Stomach smooth muscle (tissue), 2 donors: ENCODE measurements around the gene LRRC61.

Source experiments
- H3K27ac ChIP-seq: one replicate; pipeline ENCODE4 v1.7.0; 2013; ENCODE audit warnings: mild to moderate bottlenecking, low read length, inconsistent platforms
- H3K27me3 ChIP-seq, 2 donors: one replicate each; pipeline ENCODE4 v1.7.0; 2013; ENCODE audit warnings: low read length in 2 of 2; ENCODE audit not compliant: insufficient read depth in 2 of 2, control insufficient read depth in 1 of 2
- H3K36me3 ChIP-seq, 2 donors: one replicate each; pipeline ENCODE4 v1.7.0; 2013; ENCODE audit warnings: low read length in 2 of 2; ENCODE audit not compliant: control insufficient read depth in 2 of 2, insufficient read depth in 2 of 2
- H3K4me1 ChIP-seq: one replicate; pipeline ENCODE4 v1.7.0; 2013; ENCODE audit warnings: low read length; ENCODE audit not compliant: control insufficient read depth, insufficient read depth
- H3K4me3 ChIP-seq, 2 donors: one replicate each; pipeline ENCODE4 v1.7.0; 2013; ENCODE audit warnings: low read length in 2 of 2
- H3K9ac ChIP-seq, 2 donors: one replicate each; pipeline ENCODE4 v1.7.0; 2013; ENCODE audit warnings: low read length in 2 of 2, mild to moderate bottlenecking in 1 of 2
- H3K9me3 ChIP-seq, 2 donors: one replicate each; pipeline ENCODE4 v1.7.0; 2013; ENCODE audit warnings: low read length in 2 of 2; ENCODE audit not compliant: control insufficient read depth in 2 of 2
- donor health status: healthy.
- donor health status: Pancreatic carcinoma.

The LRRC61 gene

GRCh38 chr7:150378853-150379440, 55.8 kb downstream of the LRRC61 start, which contains the start of gene ZNF775:
ZNF775 (plus strand) TSS chr7:150379330; CDS start chr7:150388471, 9,141 bp downstream.
- peak within 1 kb of the TSS; percentile 85 to 92 for H3K9ac ChIP-seq
- H3K9me3 ChIP-seq, result no peaks in the 10 kb centered on the region
- peaks cover 3 to 4% of the 10 kb centered on the region in 2 donors for H3K36me3 ChIP-seq
- H3K27ac ChIP-seq, result peak within 1 kb of the TSS; percentile 77
- H3K4me1 ChIP-seq, result peaks cover 34% of the 10 kb centered on the region
- peak within 1 kb of the TSS; percentile 80 to 87 for H3K4me3 ChIP-seq
- H3K27me3 ChIP-seq, result no peaks in the 10 kb centered on the region

- peak overlapping the region; percentile 67 for H3K27ac ChIP-seq
- no peaks in the 10 kb centered on the region for H3K36me3 ChIP-seq
- H3K27me3 ChIP-seq, result no peaks in the 10 kb centered on the region
- H3K9me3 ChIP-seq, result no peaks in the 10 kb centered on the region
- peaks cover 37% of the 10 kb centered on the region for H3K4me1 ChIP-seq
- H3K4me3 ChIP-seq, result peak overlapping the region; percentile 80 to 87
- H3K9ac ChIP-seq, result peak overlapping the region; percentile 77 to 84
Observed at GRCh38 chr7:150379441-150380379, 56.6 kb downstream of the LRRC61 start.

GRCh38 chr7:150380463-150380862, 57.3 kb downstream of the LRRC61 start:
- Histone ChIP-seq H3K4me1 (peaks cover 37% of the 10 kb centered on the region), H3K9me3 (no peaks in the 10 kb centered on the region), H3K27me3 (no peaks in the 10 kb centered on the region), H3K36me3 (no peaks in the 10 kb centered on the region), H3K9ac (peak overlapping the region in 1 of 2 donors; percentile 77), H3K27ac (no peak overlapping the region), H3K4me3 (peak overlapping the region; percentile 80 to 87)

- H3K9me3 ChIP-seq, result no peaks in the 10 kb centered on the region
- no peak overlapping the region for H3K27ac ChIP-seq
Observed at GRCh38 chr7:150381096-150381495, 57.9 kb downstream of the LRRC61 start.

DNA sequence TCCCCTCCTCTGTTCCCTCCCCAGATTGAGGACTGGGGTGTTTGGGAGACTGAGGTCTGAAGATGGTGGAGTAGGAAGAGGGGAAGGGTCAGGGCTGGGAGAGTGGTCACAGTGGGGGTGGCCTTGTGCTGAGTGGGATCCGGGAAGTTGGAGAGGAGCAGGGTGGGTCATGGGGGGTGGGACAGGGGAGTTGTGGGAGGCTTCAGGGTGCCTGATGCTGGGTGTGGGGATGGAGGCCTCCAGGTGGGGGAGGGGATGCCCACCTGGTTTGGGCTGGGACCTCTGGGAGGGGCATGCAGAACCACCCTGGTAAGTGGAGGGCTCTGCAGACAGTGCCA, 58.6 kb downstream of the LRRC61 start:
- Histone ChIP-seq H3K36me3 (no peaks in the 10 kb centered on the region), H3K4me3 (no peak overlapping the region), H3K4me1 (peaks cover 37% of the 10 kb centered on the region), H3K9ac (no peak overlapping the region), H3K27ac (no peak overlapping the region), H3K9me3 (no peaks in the 10 kb centered on the region), H3K27me3 (no peaks in the 10 kb centered on the region)

More at GRCh38 chr7:150381096-150381495, 57.9 kb downstream of the LRRC61 start:
- Histone ChIP-seq H3K27me3 (no peaks in the 10 kb centered on the region), H3K4me3 (no peak overlapping the region), H3K4me1 (peaks cover 37% of the 10 kb centered on the region), H3K36me3 (no peaks in the 10 kb centered on the region), H3K9ac (no peak overlapping the region)

GRCh38 chr7:150382123-150382843, 59.1 kb downstream of the LRRC61 start:
- Histone ChIP-seq H3K36me3 (no peaks in the 10 kb centered on the region), H3K4me1 (peaks cover 37% of the 10 kb centered on the region), H3K27me3 (no peaks in the 10 kb centered on the region), H3K27ac (no peak overlapping the region), H3K9ac (no peak overlapping the region), H3K4me3 (no peak overlapping the region), H3K9me3 (no peaks in the 10 kb centered on the region)

DNA sequence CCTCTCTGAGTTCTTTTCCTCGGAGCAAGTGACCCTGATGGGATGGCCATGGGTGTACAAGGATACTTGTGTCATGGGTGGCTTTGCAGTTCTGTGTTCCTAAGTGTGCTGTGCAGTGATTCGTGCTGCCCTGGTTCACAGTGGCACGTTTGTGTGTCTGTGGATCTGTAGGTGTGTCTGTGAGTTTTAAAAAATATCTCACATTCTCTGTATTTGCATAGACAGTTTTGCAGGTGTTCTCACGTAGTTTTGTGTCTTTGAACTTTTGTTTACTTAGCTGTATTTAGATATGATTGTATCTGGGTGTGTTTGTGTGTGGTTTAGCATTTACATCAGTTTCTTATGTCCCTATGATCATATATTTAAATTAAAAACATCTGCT, 59.7 kb downstream of the LRRC61 start:
- Histone ChIP-seq H3K4me1 (peaks cover 34% of the 10 kb centered on the region), H3K27ac (no peak overlapping the region), H3K4me3 (no peak overlapping the region)

GRCh38 chr7:150383710-150384397, 60.7 kb downstream of the LRRC61 start:
- H3K9me3 ChIP-seq, result no peaks in the 10 kb centered on the region
- no peaks in the 10 kb centered on the region for H3K36me3 ChIP-seq
- H3K27ac ChIP-seq, result no peak overlapping the region
- H3K4me3 ChIP-seq, result no peak overlapping the region
- peaks cover 36% of the 10 kb centered on the region for H3K4me1 ChIP-seq
- no peak overlapping the region for H3K9ac ChIP-seq
- no peaks in the 10 kb centered on the region for H3K27me3 ChIP-seq

More for the DNA sequence above, 59.7 kb downstream of the LRRC61 start:
- no peaks in the 10 kb centered on the region for H3K9me3 ChIP-seq
- no peaks in the 10 kb centered on the region for H3K36me3 ChIP-seq
- H3K9ac ChIP-seq, result no peak overlapping the region
- no peaks in the 10 kb centered on the region for H3K27me3 ChIP-seq

- no peak overlapping the region for H3K9ac ChIP-seq
- H3K27me3 ChIP-seq, result no peaks in the 10 kb centered on the region
- no peak overlapping the region for H3K27ac ChIP-seq
- H3K4me1 ChIP-seq, result peaks cover 39% of the 10 kb centered on the region
- H3K36me3 ChIP-seq, result no peaks in the 10 kb centered on the region
- no peak overlapping the region for H3K4me3 ChIP-seq
- no peaks in the 10 kb centered on the region for H3K9me3 ChIP-seq
Observed at GRCh38 chr7:150384406-150385301, 61.5 kb downstream of the LRRC61 start.
